ENCODE data around the gene CFHR5. TPM values are rescaled to one million over a fixed set of nuclear protein-coding genes. Genes with fewer than 3 reads are reported as not detected.
"Not testable (repeated sequence)": the region's sequence is repeated elsewhere in the genome, so short reads cannot be mapped to it uniquely, and the experiment has no call there.

Gene CFHR5
- total RNA-seq, 1 donor from 2014 or later, result not detected

DNA sequence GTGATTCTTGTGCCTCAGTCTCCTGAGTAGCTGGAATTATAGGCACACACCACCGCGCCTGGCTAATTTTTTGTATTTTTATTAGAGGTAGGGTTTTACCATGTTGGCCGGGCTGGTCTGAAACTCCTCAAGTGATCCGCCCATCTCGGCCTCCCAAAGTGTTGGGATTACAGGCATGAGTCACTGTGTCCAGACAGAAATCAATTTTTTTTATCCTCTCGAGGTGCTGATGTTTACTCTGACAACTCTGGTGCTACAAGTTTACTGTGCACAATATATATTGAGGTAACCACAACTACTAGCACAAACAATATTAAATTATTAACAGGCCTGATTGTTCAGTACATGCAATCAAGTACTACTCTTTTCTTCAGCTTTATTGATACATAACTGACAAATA is 50.0 kb downstream of the CFHR5 start:
- Mint-ChIP-seq H3K27ac (ENCODE audit: unreplicated experiment) (no peak overlapping the region), H3K4me3 (no peak overlapping the region), H3K9me3 (no peaks in the 10 kb centered on the region), H3K36me3 (ENCODE audit: low read depth) (no peaks in the 10 kb centered on the region), H3K27me3 (ENCODE audit: low read depth) (no peaks in the 10 kb centered on the region), H3K4me1 (no peaks in the 10 kb centered on the region)
- TF ChIP-seq, protein P1, sequence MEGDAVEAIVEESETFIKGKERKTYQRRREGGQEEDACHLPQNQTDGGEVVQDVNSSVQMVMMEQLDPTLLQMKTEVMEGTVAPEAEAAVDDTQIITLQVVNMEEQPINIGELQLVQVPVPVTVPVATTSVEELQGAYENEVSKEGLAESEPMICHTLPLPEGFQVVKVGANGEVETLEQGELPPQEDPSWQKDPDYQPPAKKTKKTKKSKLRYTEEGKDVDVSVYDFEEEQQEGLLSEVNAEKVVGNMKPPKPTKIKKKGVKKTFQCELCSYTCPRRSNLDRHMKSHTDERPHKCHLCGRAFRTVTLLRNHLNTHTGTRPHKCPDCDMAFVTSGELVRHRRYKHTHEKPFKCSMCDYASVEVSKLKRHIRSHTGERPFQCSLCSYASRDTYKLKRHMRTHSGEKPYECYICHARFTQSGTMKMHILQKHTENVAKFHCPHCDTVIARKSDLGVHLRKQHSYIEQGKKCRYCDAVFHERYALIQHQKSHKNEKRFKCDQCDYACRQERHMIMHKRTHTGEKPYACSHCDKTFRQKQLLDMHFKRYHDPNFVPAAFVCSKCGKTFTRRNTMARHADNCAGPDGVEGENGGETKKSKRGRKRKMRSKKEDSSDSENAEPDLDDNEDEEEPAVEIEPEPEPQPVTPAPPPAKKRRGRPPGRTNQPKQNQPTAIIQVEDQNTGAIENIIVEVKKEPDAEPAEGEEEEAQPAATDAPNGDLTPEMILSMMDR (conservative IDR thresholded peaks at IDR 0.05), result no peak
- no peak for DNase-seq (ENCODE audit: low read depth, low spot score)

DNA sequence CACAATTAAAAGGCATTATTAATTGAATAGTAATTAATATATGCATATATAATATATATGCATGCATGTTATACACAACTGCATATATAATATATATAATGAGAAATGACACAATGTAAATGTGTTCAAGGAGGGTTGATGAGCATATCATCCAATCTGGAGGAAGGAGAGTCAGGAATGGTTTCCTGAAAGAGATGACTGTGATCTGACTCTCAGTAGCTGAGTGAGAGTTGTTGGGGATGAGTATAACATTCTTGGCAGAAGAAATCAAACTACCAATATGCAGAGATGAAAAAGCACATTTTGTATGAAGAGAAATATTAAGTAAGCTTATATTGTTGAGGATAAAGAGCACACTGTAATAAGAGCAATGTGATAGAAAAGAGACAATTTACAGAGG is 52.4 kb downstream of the CFHR5 start:
- no peak overlapping the region for H3K4me3 Mint-ChIP-seq
- H3K27ac Mint-ChIP-seq (ENCODE audit: unreplicated experiment), result no peak overlapping the region
- H3K9me3 Mint-ChIP-seq, result no peaks in the 10 kb centered on the region
- DNase-seq (ENCODE audit: low read depth, low spot score), result no peak
- H3K4me1 Mint-ChIP-seq, result no peaks in the 10 kb centered on the region
- TF ChIP-seq, protein P1 (conservative IDR thresholded peaks at IDR 0.05), result no peak
- no peaks in the 10 kb centered on the region for H3K36me3 Mint-ChIP-seq (ENCODE audit: low read depth)
- no peaks in the 10 kb centered on the region for H3K27me3 Mint-ChIP-seq (ENCODE audit: low read depth)

DNA sequence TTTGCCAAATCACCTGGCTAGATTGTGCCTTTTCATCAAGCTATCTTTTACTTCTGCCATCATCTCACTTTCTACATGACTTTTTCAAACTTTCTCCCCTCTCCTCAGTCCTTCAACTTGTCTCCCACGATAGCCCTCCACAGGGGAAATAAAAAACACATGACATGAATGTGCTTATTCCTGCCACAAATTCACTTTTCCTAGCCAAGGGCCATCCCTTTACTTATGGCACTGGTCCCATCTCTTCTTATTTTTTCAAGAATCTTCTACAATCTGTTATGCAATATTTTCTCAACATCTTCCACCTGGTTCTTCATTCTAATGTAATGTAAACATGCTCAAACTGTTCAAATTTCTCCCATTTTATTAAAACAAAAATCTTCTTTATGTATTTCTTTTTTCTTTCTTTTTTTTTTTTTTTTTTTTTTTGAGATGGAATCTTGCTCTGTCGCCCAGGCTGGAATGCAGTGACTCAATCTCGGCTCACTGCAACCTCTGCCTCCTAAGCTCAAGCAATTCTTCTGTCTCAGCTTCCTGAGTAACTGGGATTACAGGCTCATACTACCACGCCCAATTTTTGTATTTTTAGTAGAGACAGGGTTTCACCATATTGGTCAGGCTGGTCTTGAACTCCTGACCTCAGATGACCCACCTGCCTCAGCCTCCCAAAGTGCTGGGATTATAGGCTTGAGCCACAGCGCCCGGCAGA is 57.4 kb downstream of the CFHR5 start:
- H3K27me3 Mint-ChIP-seq (ENCODE audit: low read depth); H3K36me3 Mint-ChIP-seq (ENCODE audit: low read depth); H3K27ac Mint-ChIP-seq (ENCODE audit: unreplicated experiment); DNase-seq (ENCODE audit: low read depth, low spot score); H3K9me3 Mint-ChIP-seq; H3K4me1 Mint-ChIP-seq; H3K4me3 Mint-ChIP-seq: not testable (repeated sequence)

DNA sequence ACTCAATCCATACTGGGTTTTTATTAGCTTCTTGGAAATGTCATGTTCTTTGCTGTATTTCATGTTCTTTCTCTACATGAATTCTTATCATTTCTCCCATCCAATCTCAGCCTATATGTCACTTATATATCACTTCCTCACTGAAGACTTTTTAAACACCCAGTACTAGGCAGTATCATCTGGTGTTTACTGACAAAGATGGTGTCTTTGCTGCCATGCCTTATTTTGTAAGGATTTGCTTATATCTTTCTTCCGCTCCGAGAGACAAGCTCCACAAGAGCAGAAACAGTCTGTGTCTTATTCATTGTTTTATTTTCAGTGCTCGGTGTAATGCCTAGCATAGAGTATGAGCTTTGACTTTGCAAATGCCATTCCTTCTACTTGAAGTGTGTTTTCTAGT is 59.5 kb downstream of the CFHR5 start:
- no peak for DNase-seq (ENCODE audit: low read depth, low spot score)
- Mint-ChIP-seq H3K27me3 (ENCODE audit: low read depth) (no peaks in the 10 kb centered on the region), H3K9me3 (peaks cover 4% of the 10 kb centered on the region), H3K27ac (ENCODE audit: unreplicated experiment) (no peak overlapping the region), H3K4me3 (no peak overlapping the region), H3K36me3 (ENCODE audit: low read depth) (no peaks in the 10 kb centered on the region), H3K4me1 (peaks cover 4% of the 10 kb centered on the region)
- TF ChIP-seq, protein P1 (conservative IDR thresholded peaks at IDR 0.05), result no peak

DNA sequence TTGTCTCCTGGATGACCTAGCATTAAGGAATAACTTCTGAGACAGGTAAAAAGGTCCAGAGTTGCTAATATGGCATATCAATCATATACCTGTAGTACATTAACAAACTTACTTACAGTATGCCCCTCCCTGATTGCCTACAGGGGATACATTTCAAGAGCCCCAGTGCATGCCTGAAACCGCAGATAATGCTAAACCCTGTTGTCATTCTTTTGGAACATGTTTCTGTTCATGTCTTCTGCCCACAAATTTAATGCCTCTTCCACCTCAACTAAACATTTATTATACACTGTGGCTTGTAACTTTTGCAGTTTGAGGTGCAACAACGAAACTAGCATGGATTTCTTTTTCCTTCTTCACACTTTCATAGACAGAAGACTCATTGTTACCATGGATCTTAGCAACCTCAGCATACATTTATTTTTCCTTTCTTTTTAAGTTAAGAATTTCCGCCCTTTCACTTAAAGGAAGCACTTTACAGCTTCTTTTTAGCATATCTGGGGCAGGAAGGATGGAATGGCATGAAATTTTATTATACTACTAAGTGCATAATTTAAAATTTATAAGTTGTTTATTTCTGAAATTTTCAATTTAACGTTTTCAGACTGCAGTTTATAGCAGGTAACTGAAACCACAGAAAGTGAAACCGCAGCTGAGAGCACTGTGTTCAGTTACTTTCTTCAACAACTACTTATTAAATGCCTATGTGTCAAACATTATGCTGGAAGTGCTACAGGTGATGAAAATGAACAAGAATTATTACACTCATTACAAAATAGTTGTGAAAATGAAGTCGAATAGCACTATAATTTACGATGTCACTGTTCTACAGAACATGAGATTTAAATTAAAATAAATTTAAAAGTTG is 64.4 kb downstream of the CFHR5 start:
- H3K9me3 Mint-ChIP-seq, result no peaks in the 10 kb centered on the region
- no peak for DNase-seq (ENCODE audit: low read depth, low spot score)
- H3K4me1 Mint-ChIP-seq, result peaks cover 4% of the 10 kb centered on the region
- peaks cover 2% of the 10 kb centered on the region for H3K27me3 Mint-ChIP-seq (ENCODE audit: low read depth)
- no peaks in the 10 kb centered on the region for H3K36me3 Mint-ChIP-seq (ENCODE audit: low read depth)
- no peak overlapping the region for H3K4me3 Mint-ChIP-seq
- TF ChIP-seq, protein P1 (conservative IDR thresholded peaks at IDR 0.05), result no peak
- H3K27ac Mint-ChIP-seq (ENCODE audit: unreplicated experiment), result no peak overlapping the region

All from neural crest cell (in vitro differentiated cells).